Esophagus squamous epithelium (tissue), 5 donors: ENCODE results near the gene RACK1. TPM values are rescaled to one million over a fixed set of nuclear protein-coding genes. Genes with fewer than 3 reads are reported as not detected.

Source experiments
- DNase-seq: peaks from one replicate; lab custom pipeline; 2025; lab: John Stamatoyannopoulos, UW
- H3K27ac ChIP-seq, 4 donors: fragments of 200-600 bp; sonication (generic); one replicate each; pipeline ENCODE4 v1.5.1; 2016 to 2019; ENCODE audit warnings: mild to moderate bottlenecking in 1 of 4
- H3K27me3 ChIP-seq, 4 donors: fragments of 200-600 bp; sonication (generic); 1 replicate in 3 of 4; 2 replicates in 1 of 4; pipeline versions ENCODE4 v1.5.1 to v1.6.0; 2017 to 2021; ENCODE audit warnings: antibody characterized with exemption in 1 of 4
- H3K36me3 ChIP-seq, 3 donors: fragments of 200-600 bp; sonication (generic); one replicate each; pipeline ENCODE4 v1.5.1; 2016 to 2019
- H3K4me1 ChIP-seq, 3 donors: fragments of 200-600 bp; sonication (generic); one replicate each; pipeline ENCODE4 v1.5.1; 2017 to 2019
- H3K4me3 ChIP-seq, 4 donors: fragments of 200-600 bp; sonication (generic); 1 replicate in 3 of 4; 2 replicates in 1 of 4; pipeline ENCODE4 v1.5.1; 2016 to 2019; ENCODE audit warnings: mild to moderate bottlenecking in 2 of 4, moderate library complexity in 1 of 4
- H3K9me3 ChIP-seq, 3 donors: fragments of 200-600 bp; sonication (generic); one replicate each; pipeline ENCODE4 v1.5.1; 2016 to 2019
- POLR2A ChIP-seq, 4 donors: fragments of 450-650 bp; IDR thresholded peaks; one replicate each; pipeline ENCODE4 v1.6.1; 2017; ENCODE audit warnings: antibody characterized with exemption in 4 of 4, mild to moderate bottlenecking in 4 of 4, moderate library complexity in 3 of 4
- WGBS, 2 donors: methylation state at CpG; one replicate each; pipeline ENCODE4 v1.1.5; 2018; 5-methylcytosine and 5-hydroxymethylcytosine counted together
- intact Hi-C: fragments of 100-400 bp; cut with DNase I; formaldehyde crosslinking; loops from one replicate; pipeline ENCODE4 v1.15.0; 2022
- total RNA-seq, 4 donors: library from RNA; depleted of rRNA; stranded (reverse); fragments of >200 nt; gene quantifications; one replicate each; pipeline ENCODE4 v1.1.0, GENCODE V29; 2016
- TF ChIP-seq, protein P1 (sequence below), 6 experiments: fragments of 450-650 bp in 4 of 6; fragments of 200-600 bp in 2 of 6; sonication (generic) in 2 of 6; IDR thresholded peaks; one replicate each; pipeline ENCODE4 v1.5.1; 2016 to 2019; ENCODE audit warnings: antibody characterized with exemption in 6 of 6, mild to moderate bottlenecking in 4 of 6, moderate library complexity in 4 of 6
- donor health status: DM: yes; HTN: yes; CAD: no.

The RACK1 gene
- total RNA-seq, 4 donors from 2014 or later, result 1,705 to 2,735 (median 2,064) TPM

GRCh38 chr5:181260720-181261319 lies 17.1 kb upstream of the RACK1 start, which contains the start of gene TRIM52:
TSS of gene TRIM52 (minus strand) at chr5:181261143. CDS start at chr5:181260813, 330 bp downstream.
- 0% methylated on average over 9 to 16 of the region's 43 CpGs for WGBS, 2 donors
- intact Hi-C loops, result loop anchor here (10.0 kb wide), 1 partner anchor 76 kb away; no protein-coding TSS in a partner anchor
- Histone ChIP-seq H3K36me3 (peaks cover 0 to 33% (median 0%) of the 10 kb centered on the region in 3 donors), H3K9me3 (no peaks in the 10 kb centered on the region), H3K4me1 (peaks cover 14 to 58% (median 35%) of the 10 kb centered on the region in 3 donors), H3K27me3 (no peaks in the 10 kb centered on the region), H3K4me3 (peak within 1 kb of the TSS; percentile 81 to 97 (median 90)), H3K27ac (peak within 1 kb of the TSS; percentile 97 to 100 (median 99))
- DNase-seq, result no peak
- TF ChIP-seq, protein P1, sequence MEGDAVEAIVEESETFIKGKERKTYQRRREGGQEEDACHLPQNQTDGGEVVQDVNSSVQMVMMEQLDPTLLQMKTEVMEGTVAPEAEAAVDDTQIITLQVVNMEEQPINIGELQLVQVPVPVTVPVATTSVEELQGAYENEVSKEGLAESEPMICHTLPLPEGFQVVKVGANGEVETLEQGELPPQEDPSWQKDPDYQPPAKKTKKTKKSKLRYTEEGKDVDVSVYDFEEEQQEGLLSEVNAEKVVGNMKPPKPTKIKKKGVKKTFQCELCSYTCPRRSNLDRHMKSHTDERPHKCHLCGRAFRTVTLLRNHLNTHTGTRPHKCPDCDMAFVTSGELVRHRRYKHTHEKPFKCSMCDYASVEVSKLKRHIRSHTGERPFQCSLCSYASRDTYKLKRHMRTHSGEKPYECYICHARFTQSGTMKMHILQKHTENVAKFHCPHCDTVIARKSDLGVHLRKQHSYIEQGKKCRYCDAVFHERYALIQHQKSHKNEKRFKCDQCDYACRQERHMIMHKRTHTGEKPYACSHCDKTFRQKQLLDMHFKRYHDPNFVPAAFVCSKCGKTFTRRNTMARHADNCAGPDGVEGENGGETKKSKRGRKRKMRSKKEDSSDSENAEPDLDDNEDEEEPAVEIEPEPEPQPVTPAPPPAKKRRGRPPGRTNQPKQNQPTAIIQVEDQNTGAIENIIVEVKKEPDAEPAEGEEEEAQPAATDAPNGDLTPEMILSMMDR (IDR thresholded peaks at IDR 0.05), result peak in 2 of 6 experiments; percentile 2 to 4
- peak in 3 of 4 donors; percentile 73 to 87 (median 84) for TF ChIP-seq POLR2A (IDR thresholded peaks at IDR 0.05)

- Histone ChIP-seq H3K4me1 (peaks cover 14 to 65% (median 35%) of the 10 kb centered on the region in 3 donors), H3K27me3 (no peaks in the 10 kb centered on the region)
- intact Hi-C loops, result loop anchor here (10.0 kb wide), 1 partner anchor 75 kb away; no protein-coding TSS in a partner anchor
Observed at GRCh38 chr5:181259974-181260719, 16.4 kb upstream of the RACK1 start.

GRCh38 chr5:181259283-181259682 lies 15.6 kb upstream of the RACK1 start:
- WGBS, 2 donors, result 26 to 28% methylated on average over 2 of the region's 2 CpGs
- peak overlapping the region; percentile 81 to 97 (median 90) for H3K4me3 ChIP-seq
- H3K27me3 ChIP-seq, result no peaks in the 10 kb centered on the region
- no peak for TF ChIP-seq POLR2A (IDR thresholded peaks at IDR 0.05)
- TF ChIP-seq, protein P1 (IDR thresholded peaks at IDR 0.05), result no peak
- intact Hi-C loops, result no loop called here
- DNase-seq, result no peak
- H3K27ac ChIP-seq, result peak overlapping the region in 3 of 4 donors; percentile 97 to 100 (median 99)
- H3K9me3 ChIP-seq, result no peaks in the 10 kb centered on the region
- peaks cover 0 to 44% (median 0%) of the 10 kb centered on the region in 3 donors for H3K36me3 ChIP-seq
- H3K4me1 ChIP-seq, result peaks cover 14 to 74% (median 35%) of the 10 kb centered on the region in 3 donors

More at GRCh38 chr5:181259974-181260719, 16.4 kb upstream of the RACK1 start:
- H3K4me3 ChIP-seq, result peak overlapping the region; percentile 81 to 97 (median 90)
- H3K27ac ChIP-seq, result peak overlapping the region; percentile 97 to 100 (median 99)
- H3K36me3 ChIP-seq, result peaks cover 0 to 40% (median 0%) of the 10 kb centered on the region in 3 donors
- 1 to 2% methylated on average over 26 of the region's 26 CpGs for WGBS, 2 donors
- no peaks in the 10 kb centered on the region for H3K9me3 ChIP-seq
- no peak for DNase-seq
- TF ChIP-seq POLR2A (IDR thresholded peaks at IDR 0.05), result no peak
- TF ChIP-seq, protein P1 (IDR thresholded peaks at IDR 0.05), result no peak

DNA sequence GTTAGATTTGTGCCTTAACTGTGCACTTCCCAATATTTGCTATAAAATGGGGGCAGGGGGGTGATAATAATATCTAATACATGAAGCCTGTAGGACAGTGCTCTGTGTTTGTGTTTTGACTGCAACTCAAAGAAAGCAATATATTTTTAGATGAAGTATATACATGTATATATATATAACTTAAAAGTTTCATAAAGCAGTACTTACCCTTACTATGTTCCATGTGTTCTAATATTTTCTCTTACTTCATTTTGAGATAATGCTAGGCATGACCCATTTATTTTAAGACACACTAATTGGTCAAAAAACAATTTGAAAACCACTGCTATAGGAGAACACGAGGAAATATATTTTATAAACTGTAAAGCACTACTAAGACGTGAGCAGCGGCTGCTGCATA lies 14.9 kb upstream of the RACK1 start:
- WGBS, 2 donors, result 62 to 70% methylated on average over 3 of the region's 3 CpGs
- TF ChIP-seq, protein P1 (IDR thresholded peaks at IDR 0.05), result no peak
- no peak for TF ChIP-seq POLR2A (IDR thresholded peaks at IDR 0.05)
- no peak overlapping the region for H3K27ac ChIP-seq
- intact Hi-C loops, result no loop called here
- H3K9me3 ChIP-seq, result no peaks in the 10 kb centered on the region
- peaks cover 0 to 44% (median 0%) of the 10 kb centered on the region in 3 donors for H3K36me3 ChIP-seq
- DNase-seq, result no peak
- no peaks in the 10 kb centered on the region for H3K27me3 ChIP-seq
- peak overlapping the region in 3 of 4 donors; percentile 81 to 97 (median 84) for H3K4me3 ChIP-seq
- H3K4me1 ChIP-seq, result peaks cover 14 to 81% (median 38%) of the 10 kb centered on the region in 3 donors
